Measurements from ENCODE around the gene RAB6B. TPM values are rescaled to one million over a fixed set of nuclear protein-coding genes. Genes with fewer than 3 reads are reported as not detected.

RAB6B gene
- total and polyA plus RNA-seq, 2 experiments from 2014 or later = 1.2 to 3.9 TPM

GRCh38 chr3:133838296-133838789 is 57.3 kb downstream of the RAB6B start (continued):
- no peak for TF ChIP-seq CTCF (conservative IDR thresholded peaks at IDR 0.05; ENCODE audit: low read depth in 2 of 2)
- no peak for TF ChIP-seq POLR2AphosphoS5 (IDR thresholded peaks at IDR 0.05; ENCODE audit: low read depth)
- TF ChIP-seq ZNF114 (CRISPR knock-in tag; IDR thresholded peaks at IDR 0.05) = no peak
- no peak for TF ChIP-seq ETS1 (IDR thresholded peaks at IDR 0.05)
- no peak for TF ChIP-seq REST (IDR thresholded peaks at IDR 0.05; ENCODE audit: unreplicated experiment)

- Mint-ChIP-seq H3K36me3 (ENCODE audit: low read depth) (no peaks in the 10 kb centered on the region; the same call in 2 of the 3 replicates), H3K27ac (no peak overlapping the region), H3K27me3 (ENCODE audit: insufficient read depth, low read depth, poor library complexity) (peaks cover 12% of the 10 kb centered on the region), H3K4me1 (no peaks in the 10 kb centered on the region), H3K4me3 (no peak overlapping the region), H3K9me3 (no peaks in the 10 kb centered on the region)
- ATAC-seq (no peak), DNase-seq (ENCODE audit: low spot score) (no peak)
- H4K20me1 ChIP-seq (replicated peaks; ENCODE audit: insufficient read depth) = no peaks in the 10 kb centered on the region
- H3K27ac ChIP-seq (ENCODE audit: low read depth) = no peak overlapping the region
- no peak overlapping the region for H3K4me2 ChIP-seq
- H3K27me3 ChIP-seq (ENCODE audit: insufficient read depth) = no peaks in the 10 kb centered on the region
- no peak overlapping the region for H3K4me3 ChIP-seq
- H3K79me2 ChIP-seq (replicated peaks; ENCODE audit: insufficient read depth) = no peaks in the 10 kb centered on the region
- H3K4me1 ChIP-seq (ENCODE audit: insufficient read depth) = no peaks in the 10 kb centered on the region
- no peaks in the 10 kb centered on the region for H3K9me2 ChIP-seq (ENCODE audit: insufficient read depth)
- no peaks in the 10 kb centered on the region for H3K36me3 ChIP-seq (ENCODE audit: insufficient read depth)
- H2AFZ ChIP-seq = no peak overlapping the region
- H3F3A ChIP-seq (replicated peaks; ENCODE audit: low read depth) = no peaks in the 10 kb centered on the region
- TF ChIP-seq POLR2AphosphoS5 (IDR thresholded peaks at IDR 0.05; ENCODE audit: low read depth) (no peak), REST (IDR thresholded peaks at IDR 0.05; ENCODE audit: unreplicated experiment) (no peak), STAT1 (IDR thresholded peaks at IDR 0.05; ENCODE audit: unreplicated experiment) (no peak), ZNF114 (CRISPR knock-in tag; IDR thresholded peaks at IDR 0.05) (no peak), EZH2phosphoT487 (IDR thresholded peaks at IDR 0.05; ENCODE audit: unreplicated experiment) (no peak), ETS1 (IDR thresholded peaks at IDR 0.05) (no peak)
Observed at GRCh38 chr3:133837487-133838295, 58.0 kb downstream of the RAB6B start.
